B cell (primary cell): ENCODE data around the gene PDGFA. TPM values are rescaled to one million over a fixed set of nuclear protein-coding genes. Genes with fewer than 3 reads are reported as not detected.

Experiments
- ATAC-seq: fragments of 200-7000 bp; cut with Tn5 transposase; one replicate; pipeline ENCODE4 v1.10.0; 2021; ENCODE audit warnings: low read depth, mild to moderate bottlenecking, moderate number of reproducible peaks, moderate library complexity
- CTCF ChIA-PET: fragments of 350-600 bp; sonication (Branson Sonifier 250); formaldehyde crosslinking; loops from one replicate; lab custom pipeline; 2021; ENCODE audit warnings: antibody characterized with exemption, inconsistent platforms; lab: Charles Lee
- POLR2A ChIA-PET: fragments of 350-600 bp; sonication (Branson Sonifier 250); formaldehyde crosslinking; loops from one replicate; lab custom pipeline; 2021; ENCODE audit warnings: antibody characterized with exemption; lab: Charles Lee
- DNase-seq: peaks from one replicate; pipeline ENCODE4 v3.0.0; 2013
- H2AFZ ChIP-seq: 2 replicates; pipeline ENCODE4 v1.6.1; 2012; ENCODE audit warnings: mild to moderate bottlenecking, low read depth, low read length; ENCODE audit not compliant: insufficient read depth, poor library complexity, severe bottlenecking
- H3K27ac ChIP-seq, 2 donors: 1 replicate in 1 of 2; 2 replicates in 1 of 2; pipeline ENCODE4 v1.5.1; 2012 to 2013; ENCODE audit warnings: low read length in 2 of 2, mild to moderate bottlenecking in 2 of 2, moderate library complexity in 1 of 2
- H3K27me3 ChIP-seq, 4 experiments: fragments of 200-600 bp in 1 of 4; sonication (generic) in 1 of 4; replicated peaks in 1 of 4; 1 replicate in 2 of 4; 2 replicates in 2 of 4; pipeline versions ENCODE4 v1.6.1 to v1.7.0; 2013 to 2016; ENCODE audit warnings: low read length in 3 of 4, mild to moderate bottlenecking in 2 of 4, mixed read lengths in 1 of 4, moderate library complexity in 1 of 4; ENCODE audit not compliant: insufficient read depth in 4 of 4, control insufficient read depth in 3 of 4; ENCODE audit errors: control extremely low read depth in 1 of 4
- H3K36me3 ChIP-seq, 2 experiments: replicated peaks in 1 of 2; 1 replicate in 1 of 2; 2 replicates in 1 of 2; pipeline versions ENCODE4 v1.6.1 to v1.7.1; 2013; ENCODE audit warnings: low read length in 1 of 2; ENCODE audit not compliant: insufficient read depth in 2 of 2, control insufficient read depth in 1 of 2; ENCODE audit errors: control extremely low read depth in 1 of 2, extremely low read depth in 1 of 2
- H3K4me1 ChIP-seq, 2 donors: fragments of 200-600 bp in 1 of 2; sonication (generic) in 1 of 2; 1 replicate in 1 of 2; 2 replicates in 1 of 2; pipeline versions ENCODE4 v1.5.1 to v1.6.1; 2013 to 2017; ENCODE audit warnings: low read length in 2 of 2; ENCODE audit not compliant: control insufficient read depth in 2 of 2, insufficient read depth in 2 of 2
- H3K4me2 ChIP-seq: replicated peaks from 2 replicates; pipeline ENCODE3; 2012; ENCODE audit warnings: mild to moderate bottlenecking, low read depth, low read length; ENCODE audit not compliant: poor library complexity, severe bottlenecking
- H3K4me3 ChIP-seq, 5 experiments: fragments of 200-600 bp in 1 of 5; sonication (generic) in 1 of 5; 1 replicate in 3 of 5; 2 replicates in 2 of 5; pipeline versions ENCODE4 v1.5.1 to v1.7.0; 2011 to 2016; ENCODE audit warnings: low read length in 4 of 5, mild to moderate bottlenecking in 4 of 5, low read depth in 2 of 5, control low read depth in 1 of 5, moderate library complexity in 1 of 5; ENCODE audit not compliant: insufficient read depth in 1 of 5; ENCODE audit errors: control extremely low read depth in 1 of 5, extremely low read depth in 1 of 5
- H3K79me2 ChIP-seq: fragments of 200-600 bp; sonication (generic); one replicate; pipeline ENCODE4 v1.6.0; 2016; ENCODE audit warnings: low read length; ENCODE audit not compliant: control insufficient read depth, insufficient read depth
- H3K9ac ChIP-seq: fragments of 200-600 bp; sonication (generic); 2 replicates; pipeline ENCODE4 v1.6.1; 2017; ENCODE audit warnings: mild to moderate bottlenecking, low read length, moderate library complexity
- H3K9me3 ChIP-seq, 3 donors: one replicate each; pipeline versions ENCODE4 v1.6.1 to v1.7.1; 2013; ENCODE audit warnings: low read length in 2 of 3; ENCODE audit not compliant: control insufficient read depth in 2 of 3, insufficient read depth in 1 of 3; ENCODE audit errors: control extremely low read depth in 1 of 3
- H4K20me1 ChIP-seq: 2 replicates; pipeline ENCODE4 v1.6.0; 2012; ENCODE audit warnings: mild to moderate bottlenecking, low read length; ENCODE audit not compliant: insufficient read depth, control insufficient read depth, poor library complexity, severe bottlenecking
- H3K27ac Mint-ChIP-seq: one replicate; pipeline ENCODE4 v1.8.0; 2021; ENCODE audit warnings: mixed read lengths
- H3K27me3 Mint-ChIP-seq: one replicate; pipeline ENCODE4 v1.8.0; 2021; ENCODE audit warnings: mixed read lengths
- H3K4me1 Mint-ChIP-seq: one replicate; pipeline ENCODE4 v1.8.0; 2021; ENCODE audit warnings: mixed read lengths
- H3K4me3 Mint-ChIP-seq: one replicate; pipeline ENCODE4 v1.8.0; 2021; ENCODE audit warnings: mixed read lengths
- H3K9me3 Mint-ChIP-seq: one replicate; pipeline ENCODE4 v1.8.0; 2022; ENCODE audit warnings: mixed read lengths; ENCODE audit not compliant: insufficient read depth
- EZH2 ChIP-seq: IDR thresholded peaks from 2 replicates; pipeline ENCODE4 v1.6.1; 2012; ENCODE audit warnings: borderline replicate concordance, low read depth, mild to moderate bottlenecking, moderate library complexity, low read length; ENCODE audit not compliant: insufficient read depth, poor library complexity, severe bottlenecking
- WGBS: methylation state at CpG from one replicate; pipeline ENCODE4 v1.1.5; 2013; ENCODE audit warnings: missing lambda C conversion rate; ENCODE audit not compliant: insufficient coverage; 5-methylcytosine and 5-hydroxymethylcytosine counted together
- intact Hi-C: fragments of 100-400 bp; cut with micrococcal nuclease; formaldehyde crosslinking; loops from one replicate; pipeline ENCODE4 v1.10.0; 2022
- polyA minus RNA-seq: library from RNA; depleted of rRNA, polyadenylated mRNA; stranded (reverse); fragments of >200 nt; gene quantifications from 2 replicates; pipeline ENCODE4 v1.2.3, GENCODE V29; 2012
- polyA plus RNA-seq: library from polyadenylated mRNA; depleted of rRNA; stranded (reverse); fragments of >200 nt; gene quantifications from 2 replicates; pipeline ENCODE4 v1.2.3, GENCODE V29; 2012
- total RNA-seq, 2 donors: library from RNA; stranded (reverse); fragments of 120-200 nt in 1 of 2; gene quantifications; 1 replicate in 1 of 2; 2 replicates in 1 of 2; pipeline versions ENCODE4 v1.2.3 to v1.2.4, GENCODE V29; 2013 to 2022
- TF ChIP-seq, protein P1 (sequence below): fragments of 200-600 bp; IDR thresholded peaks from one replicate; pipeline ENCODE4 v1.8.0; 2022; ENCODE audit warnings: antibody characterized with exemption, mild to moderate bottlenecking

The PDGFA gene
- total RNA-seq (1.2 and 1.5 TPM in 2 replicates), polyA plus RNA-seq (0.29 and 0.36 TPM in 2 replicates), polyA minus RNA-seq (1.4 and 1.8 TPM in 2 replicates)
- total RNA-seq (2013), result 2.6 TPM

GRCh38 chr7:519484-520390, at the start of gene PDGFA:
Gene PDGFA, minus strand, starts transcription at chr7:519846. Its CDS starts 845 bp downstream, at chr7:519001.
- peak within 1 kb of the TSS; percentile 54 for H2AFZ ChIP-seq
- peaks cover 33 to 40% of the 10 kb centered on the region in 2 donors for H3K4me1 ChIP-seq
- TF ChIP-seq EZH2, result no peak
- TF ChIP-seq, protein P1, sequence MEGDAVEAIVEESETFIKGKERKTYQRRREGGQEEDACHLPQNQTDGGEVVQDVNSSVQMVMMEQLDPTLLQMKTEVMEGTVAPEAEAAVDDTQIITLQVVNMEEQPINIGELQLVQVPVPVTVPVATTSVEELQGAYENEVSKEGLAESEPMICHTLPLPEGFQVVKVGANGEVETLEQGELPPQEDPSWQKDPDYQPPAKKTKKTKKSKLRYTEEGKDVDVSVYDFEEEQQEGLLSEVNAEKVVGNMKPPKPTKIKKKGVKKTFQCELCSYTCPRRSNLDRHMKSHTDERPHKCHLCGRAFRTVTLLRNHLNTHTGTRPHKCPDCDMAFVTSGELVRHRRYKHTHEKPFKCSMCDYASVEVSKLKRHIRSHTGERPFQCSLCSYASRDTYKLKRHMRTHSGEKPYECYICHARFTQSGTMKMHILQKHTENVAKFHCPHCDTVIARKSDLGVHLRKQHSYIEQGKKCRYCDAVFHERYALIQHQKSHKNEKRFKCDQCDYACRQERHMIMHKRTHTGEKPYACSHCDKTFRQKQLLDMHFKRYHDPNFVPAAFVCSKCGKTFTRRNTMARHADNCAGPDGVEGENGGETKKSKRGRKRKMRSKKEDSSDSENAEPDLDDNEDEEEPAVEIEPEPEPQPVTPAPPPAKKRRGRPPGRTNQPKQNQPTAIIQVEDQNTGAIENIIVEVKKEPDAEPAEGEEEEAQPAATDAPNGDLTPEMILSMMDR, result no peak
- Mint-ChIP-seq H3K4me1 (peaks cover 23% of the 10 kb centered on the region), H3K27ac (no peak within 1 kb of the TSS), H3K9me3 (no peaks in the 10 kb centered on the region), H3K27me3 (peaks cover 17% of the 10 kb centered on the region), H3K4me3 (peak within 1 kb of the TSS; percentile 87)
- ChIA-PET CTCF (no interaction called here), POLR2A (no interaction called here)
- H3K27ac ChIP-seq, result no peak within 1 kb of the TSS
- under 1% methylated on average over 93 of the region's 132 CpGs for WGBS
- DNase-seq (peak; percentile 49), ATAC-seq (peak; percentile 31)
- peaks cover 0 to 40% (median 15%) of the 10 kb centered on the region in 4 experiments for H3K27me3 ChIP-seq
- H3K4me3 ChIP-seq, result peak within 1 kb of the TSS in 4 of 5 experiments; percentile 22 to 56 (median 45)
- no peaks in the 10 kb centered on the region for H4K20me1 ChIP-seq
- intact Hi-C loops, result no loop called here
- no peaks in the 10 kb centered on the region for H3K36me3 ChIP-seq
- H3K9me3 ChIP-seq, result peaks cover 0 to 8% (median 0%) of the 10 kb centered on the region in 3 donors
- peak within 1 kb of the TSS; percentile 90 for H3K4me2 ChIP-seq
- H3K79me2 ChIP-seq, result no peaks in the 10 kb centered on the region
- H3K9ac ChIP-seq, result peak within 1 kb of the TSS; percentile 52
